CD14-positive monocyte (primary cell): ENCODE measurements around the gene NKG7. TPM values are rescaled to one million over a fixed set of nuclear protein-coding genes. Genes with fewer than 3 reads are reported as not detected.
A peak's percentile ranks its signal among the peaks of the same experiment; 100 is the strongest.

Source experiments
- DNase-seq, 3 donors: peaks; one replicate each; pipeline ENCODE4 v3.0.0-alpha.2; 2011 to 2022
- H2AFZ ChIP-seq: 2 replicates; pipeline ENCODE4 v1.6.0; 2012; ENCODE audit warnings: mild to moderate bottlenecking, low read depth, low read length, inconsistent platforms; ENCODE audit not compliant: insufficient read depth, poor library complexity, severe bottlenecking
- H3K27ac ChIP-seq, 2 donors: 1 replicate in 1 of 2; 2 replicates in 1 of 2; pipeline ENCODE4 v1.5.1; 2012 to 2013; ENCODE audit warnings: low read length in 2 of 2, control low read depth in 1 of 2, inconsistent platforms in 1 of 2, low read depth in 1 of 2, mild to moderate bottlenecking in 1 of 2
- H3K27me3 ChIP-seq, 2 donors: one replicate each; pipeline versions ENCODE4 v1.6.0 to v1.6.1; 2011 to 2013; ENCODE audit warnings: low read length in 2 of 2; ENCODE audit not compliant: control insufficient read depth in 2 of 2, insufficient read depth in 2 of 2
- H3K36me3 ChIP-seq, 2 donors: replicated peaks in 1 of 2; 1 replicate in 1 of 2; 2 replicates in 1 of 2; pipeline versions ENCODE4 v1.5.1 to v1.6.1; 2012 to 2013; ENCODE audit warnings: low read length in 2 of 2, control low read depth in 1 of 2, inconsistent platforms in 1 of 2, mild to moderate bottlenecking in 1 of 2; ENCODE audit not compliant: insufficient read depth in 2 of 2, control insufficient read depth in 1 of 2
- H3K4me1 ChIP-seq, 2 donors: 1 replicate in 1 of 2; 2 replicates in 1 of 2; pipeline versions ENCODE4 v1.5.1 to v1.6.1; 2012 to 2013; ENCODE audit warnings: low read length in 2 of 2, control low read depth in 1 of 2, inconsistent platforms in 1 of 2, mild to moderate bottlenecking in 1 of 2, moderate library complexity in 1 of 2; ENCODE audit not compliant: insufficient read depth in 2 of 2, control insufficient read depth in 1 of 2
- H3K4me2 ChIP-seq: replicated peaks from 2 replicates; pipeline ENCODE3; 2012; ENCODE audit warnings: low read length, moderate library complexity, mild to moderate bottlenecking; ENCODE audit not compliant: poor library complexity, severe bottlenecking; ENCODE audit errors: extremely low read depth
- H3K4me3 ChIP-seq, 3 experiments: fragments of 200-600 bp in 1 of 3; sonication (generic) in 1 of 3; replicated peaks in 1 of 3; 1 replicate in 2 of 3; 2 replicates in 1 of 3; pipeline ENCODE4 v1.5.1; 2011 to 2013; ENCODE audit warnings: low read length in 3 of 3, mild to moderate bottlenecking in 3 of 3, control low read depth in 2 of 3, low read depth in 2 of 3, inconsistent platforms in 1 of 3, moderate library complexity in 1 of 3
- H3K79me2 ChIP-seq: 2 replicates; pipeline ENCODE4 v1.6.0; 2012; ENCODE audit warnings: mild to moderate bottlenecking, control low read depth, inconsistent platforms, low read length, moderate library complexity; ENCODE audit not compliant: insufficient read depth
- H3K9ac ChIP-seq: 2 replicates; pipeline ENCODE4 v1.6.0; 2017; ENCODE audit warnings: low read length, mild to moderate bottlenecking; ENCODE audit not compliant: insufficient read depth, poor library complexity, severe bottlenecking
- H3K9me3 ChIP-seq, 2 donors: replicated peaks in 1 of 2; 1 replicate in 1 of 2; 2 replicates in 1 of 2; pipeline versions ENCODE4 v1.5.1 to v1.6.1; 2012 to 2013; ENCODE audit warnings: low read length in 2 of 2, control low read depth in 1 of 2; ENCODE audit not compliant: control insufficient read depth in 1 of 2, insufficient read depth in 1 of 2
- H4K20me1 ChIP-seq: 2 replicates; pipeline ENCODE4 v1.6.0; 2012; ENCODE audit warnings: mild to moderate bottlenecking, low read length, control low read depth, moderate library complexity; ENCODE audit not compliant: insufficient read depth
- H3K27ac Mint-ChIP-seq, 7 donors: one replicate each; pipeline ENCODE4 v1.8.0; 2020; ENCODE audit warnings: mild to moderate bottlenecking in 7 of 7, mixed read lengths in 7 of 7, moderate library complexity in 6 of 7, inconsistent platforms in 2 of 7
- H3K27me3 Mint-ChIP-seq, 3 donors: one replicate each; pipeline ENCODE4 v1.8.0; 2021 to 2022; ENCODE audit warnings: low read depth in 3 of 3, mild to moderate bottlenecking in 3 of 3, mixed read lengths in 3 of 3, moderate library complexity in 3 of 3, inconsistent platforms in 1 of 3
- H3K36me3 Mint-ChIP-seq, 2 donors: one replicate each; pipeline ENCODE4 v1.8.0; 2020; ENCODE audit warnings: mixed read lengths in 2 of 2, inconsistent platforms in 1 of 2, mild to moderate bottlenecking in 1 of 2
- H3K4me1 Mint-ChIP-seq: one replicate; pipeline ENCODE4 v1.8.0; 2020; ENCODE audit warnings: mild to moderate bottlenecking, mixed read lengths
- H3K4me3 Mint-ChIP-seq, 2 donors: one replicate each; pipeline ENCODE4 v1.8.0; 2020; ENCODE audit warnings: mild to moderate bottlenecking in 2 of 2, mixed read lengths in 2 of 2, moderate library complexity in 1 of 2
- H3K9me3 Mint-ChIP-seq, 7 donors: one replicate each; pipeline ENCODE4 v1.8.0; 2020 to 2022; ENCODE audit warnings: mixed read lengths in 7 of 7, mild to moderate bottlenecking in 6 of 7, moderate library complexity in 6 of 7, inconsistent platforms in 2 of 7
- CTCF ChIP-seq: fragments of 200-600 bp; IDR thresholded peaks from one replicate; pipeline ENCODE4 v1.8.0; 2022; ENCODE audit warnings: antibody characterized with exemption, mild to moderate bottlenecking
- WGBS: methylation state at CpG from one replicate; pipeline ENCODE4 v1.1.5; 2013; ENCODE audit warnings: missing lambda C conversion rate; ENCODE audit not compliant: insufficient coverage; 5-methylcytosine and 5-hydroxymethylcytosine counted together
- intact Hi-C, 2 donors: fragments of 100-400 bp; cut with micrococcal nuclease; formaldehyde crosslinking; loops; one replicate each; pipeline versions ENCODE4 v1.15.0 to v1.15.1; 2023
- polyA plus RNA-seq, 3 donors: library from polyadenylated mRNA; depleted of rRNA in 1 of 3; unstranded in 2 of 3; stranded (reverse) in 1 of 3; fragments of 300-500 nt in 2 of 3; fragments of >200 nt in 1 of 3; fragmentation: Illumina TruSeq in 2 of 3; gene quantifications; 1 replicate in 2 of 3; 2 replicates in 1 of 3; pipeline ENCODE4 v1.2.3, GENCODE V29; 2012 to 2021

The NKG7 gene
- polyA plus RNA-seq, 3 donors, result 11.1 to 19.9 (median 16.4) TPM

GRCh38 chr19:51356159-51356801 lies 16.2 kb downstream of the NKG7 start:
- no peak for TF ChIP-seq CTCF
- Histone ChIP-seq H3K4me2 (no peak overlapping the region), H3K9ac (no peak overlapping the region), H2AFZ (no peak overlapping the region), H3K27me3 (no peaks in the 10 kb centered on the region), H3K27ac (no peak overlapping the region), H3K36me3 (peaks cover 23 to 29% of the 10 kb centered on the region in 2 donors), H3K79me2 (peaks cover 10% of the 10 kb centered on the region), H3K4me3 (no peak overlapping the region), H4K20me1 (no peaks in the 10 kb centered on the region), H3K4me1 (no peaks in the 10 kb centered on the region), H3K9me3 (no peaks in the 10 kb centered on the region)
- intact Hi-C loops, result no loop called here
- H3K27me3 Mint-ChIP-seq, result peaks cover 0 to 2% (median 0%) of the 10 kb centered on the region in 3 donors
- WGBS, result 93% methylated on average over 9 of the region's 10 CpGs
- H3K27ac Mint-ChIP-seq, result peak overlapping the region in 1 of 7 donors; percentile 76
- no peaks in the 10 kb centered on the region for H3K9me3 Mint-ChIP-seq
- H3K36me3 Mint-ChIP-seq, result peaks cover 32 to 50% of the 10 kb centered on the region in 2 donors
- DNase-seq, result no peak
- H3K4me3 Mint-ChIP-seq, result no peak overlapping the region
- peaks cover 2% of the 10 kb centered on the region for H3K4me1 Mint-ChIP-seq

- 100% methylated on average over 1 of the region's 8 CpGs for WGBS
- Histone ChIP-seq H2AFZ (no peak overlapping the region), H3K27me3 (no peaks in the 10 kb centered on the region), H3K36me3 (peaks cover 38 to 44% of the 10 kb centered on the region in 2 donors), H3K9ac (no peak overlapping the region), H3K27ac (no peak overlapping the region), H3K4me3 (no peak overlapping the region), H3K79me2 (peaks cover 5% of the 10 kb centered on the region), H4K20me1 (no peaks in the 10 kb centered on the region), H3K9me3 (no peaks in the 10 kb centered on the region), H3K4me2 (no peak overlapping the region), H3K4me1 (no peaks in the 10 kb centered on the region)
- no peak overlapping the region for H3K4me3 Mint-ChIP-seq
- H3K9me3 Mint-ChIP-seq, result no peaks in the 10 kb centered on the region
- DNase-seq, result no peak
- H3K27me3 Mint-ChIP-seq, result peaks cover 0 to 2% (median 2%) of the 10 kb centered on the region in 3 donors
- H3K4me1 Mint-ChIP-seq, result peaks cover 2% of the 10 kb centered on the region
- no peak for TF ChIP-seq CTCF
- intact Hi-C loops, result no loop called here
- H3K27ac Mint-ChIP-seq, result no peak overlapping the region
- peaks cover 44 to 61% of the 10 kb centered on the region in 2 donors for H3K36me3 Mint-ChIP-seq
Observed at GRCh38 chr19:51354742-51355148, 17.7 kb downstream of the NKG7 start.
